Hematopoietic multipotent progenitor cell treated with erythropoietin and hydrocortisone succinate and interleukin-3 and kit ligand, for 17 days (in vitro differentiated cells): ENCODE measurements around the gene NCCRP1.

ENCODE experiments used
- DNase-seq: peaks from one replicate; pipeline ENCODE4 v3.0.0-alpha.2; 2015; ENCODE audit warnings: low spot score

Gene NCCRP1

GRCh38 chr19:39196860-39197562 is at the start of gene NCCRP1:
NCCRP1 (plus strand) TSS chr19:39196964; CDS start chr19:39196983, 19 bp downstream.
- no peak for DNase-seq

- DNase-seq: no peak
Measured at GRCh38 chr19:39147480-39147879, 49.3 kb upstream of the NCCRP1 start.

GRCh38 chr19:39148939-39149529 is 47.7 kb upstream of the NCCRP1 start:
- no peak for DNase-seq

GRCh38 chr19:39150235-39150634 is 46.5 kb upstream of the NCCRP1 start:
- no peak for DNase-seq

- DNase-seq: peak; percentile 11
Measured at GRCh38 chr19:39150807-39151600, 45.8 kb upstream of the NCCRP1 start.

- DNase-seq: no peak
Measured at GRCh38 chr19:39152066-39152465, 44.7 kb upstream of the NCCRP1 start.

- DNase-seq: no peak
Measured at GRCh38 chr19:39154100-39154628, 42.6 kb upstream of the NCCRP1 start.

- no peak for DNase-seq
Measured at GRCh38 chr19:39154629-39155100, 42.1 kb upstream of the NCCRP1 start.

GRCh38 chr19:39155114-39155700 is 41.6 kb upstream of the NCCRP1 start:
- no peak for DNase-seq

- no peak for DNase-seq
Measured at GRCh38 chr19:39155741-39156140, 41.0 kb upstream of the NCCRP1 start.

- DNase-seq: no peak
Measured at GRCh38 chr19:39156326-39157230, 40.2 kb upstream of the NCCRP1 start.

- DNase-seq: no peak
Measured at GRCh38 chr19:39157275-39157996, 39.3 kb upstream of the NCCRP1 start.

GRCh38 chr19:39157997-39158389 is 38.8 kb upstream of the NCCRP1 start:
- DNase-seq: no peak

- DNase-seq: no peak
Measured at GRCh38 chr19:39158646-39159260, 38.0 kb upstream of the NCCRP1 start.

GRCh38 chr19:39160523-39160861 is 36.3 kb upstream of the NCCRP1 start:
- no peak for DNase-seq

GRCh38 chr19:39160889-39161672 is 35.7 kb upstream of the NCCRP1 start:
- DNase-seq: no peak

GRCh38 chr19:39162441-39163043 is 34.2 kb upstream of the NCCRP1 start:
- no peak for DNase-seq

- DNase-seq: no peak
Measured at GRCh38 chr19:39163621-39164020, 33.1 kb upstream of the NCCRP1 start.

- no peak for DNase-seq
Measured at GRCh38 chr19:39164289-39164688, 32.5 kb upstream of the NCCRP1 start.
